ENCODE data around the gene ACADS. TPM values are rescaled to one million over a fixed set of nuclear protein-coding genes. Genes with fewer than 3 reads are reported as not detected.

The ACADS gene
- total RNA-seq, 1 experiment from 2014 or later = 16.0 TPM

DNA sequence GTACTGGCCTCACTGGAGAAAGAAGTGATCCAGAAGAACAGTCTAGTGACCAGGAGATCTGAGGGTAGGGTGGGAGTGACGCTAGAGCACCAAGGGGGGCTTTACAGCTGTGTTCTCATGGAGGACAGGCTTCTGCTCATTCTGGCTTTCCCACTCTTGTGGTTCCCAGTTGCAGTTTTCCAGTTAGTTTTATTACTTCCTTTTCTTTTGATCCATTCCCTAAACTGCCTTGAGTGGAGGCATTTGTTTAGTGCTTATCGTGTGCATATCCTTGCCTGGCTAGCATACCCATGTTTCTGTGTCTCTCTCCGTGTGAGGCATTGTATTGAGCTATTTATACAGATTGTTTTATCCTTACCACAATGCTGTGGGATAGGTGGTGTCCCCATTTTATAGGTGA lies 34.6 kb upstream of the ACADS start:
- Histone ChIP-seq H3K36me3 (replicated peaks; ENCODE audit: control insufficient read depth, insufficient read depth, low read length) (peaks cover 11% of the 10 kb centered on the region), H3K27me3 (ENCODE audit: control insufficient read depth, insufficient read depth, low read length) (no peaks in the 10 kb centered on the region), H3K4me3 (ENCODE audit: insufficient read depth, low read depth, low read length) (no peak overlapping the region)
- no peak for DNase-seq

DNA sequence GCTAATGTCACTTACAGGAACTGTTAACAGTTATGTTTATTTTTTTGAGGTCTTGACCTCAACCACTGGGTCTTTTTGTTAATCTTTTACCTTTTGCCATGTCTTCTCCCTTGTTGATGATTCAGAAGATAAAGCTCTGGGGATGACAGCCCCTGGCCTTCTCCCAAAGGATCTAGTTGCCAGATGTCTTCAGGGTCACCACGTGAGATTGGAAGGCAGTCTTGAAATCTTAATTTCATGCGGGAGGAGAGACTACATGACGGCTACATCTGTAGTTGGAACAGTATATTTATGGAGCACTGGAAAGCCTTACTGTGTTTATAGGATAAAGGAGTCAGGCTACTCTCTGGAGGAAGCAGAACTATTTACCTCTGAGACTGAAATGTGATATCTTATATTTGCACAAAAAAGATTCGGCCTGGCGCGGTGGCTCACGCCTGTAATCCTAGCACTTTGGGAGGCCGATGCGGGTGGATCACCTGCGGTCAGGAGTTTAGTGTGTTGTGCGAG lies 33.0 kb upstream of the ACADS start:
- H3K36me3 ChIP-seq (replicated peaks; ENCODE audit: control insufficient read depth, insufficient read depth, low read length) = peaks cover 22% of the 10 kb centered on the region
- H3K27me3 ChIP-seq (ENCODE audit: control insufficient read depth, insufficient read depth, low read length) = no peaks in the 10 kb centered on the region
- no peak overlapping the region for H3K4me3 ChIP-seq (ENCODE audit: insufficient read depth, low read depth, low read length)
- DNase-seq = no peak

DNA sequence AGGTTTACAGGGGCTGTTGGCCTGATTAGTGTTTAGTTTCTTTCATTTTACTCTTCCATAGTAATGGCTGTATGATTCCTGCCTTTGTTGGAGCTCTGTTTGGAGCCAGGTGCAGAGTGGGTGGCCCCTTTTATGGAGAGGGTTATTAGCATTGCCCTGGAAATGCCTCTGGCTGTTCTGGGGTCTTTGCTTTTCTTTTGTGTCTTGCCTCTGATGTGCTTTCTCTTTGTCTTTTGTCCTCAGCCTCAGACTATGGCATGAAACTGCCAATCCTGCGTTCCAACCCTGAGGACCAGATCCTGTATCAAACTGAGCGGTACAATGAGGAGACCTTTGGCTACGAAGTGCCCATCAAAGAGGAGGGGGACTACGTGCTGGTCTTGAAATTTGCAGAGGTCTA lies 31.8 kb upstream of the ACADS start:
- H3K4me3 ChIP-seq (ENCODE audit: insufficient read depth, low read depth, low read length) = no peak overlapping the region

DNA sequence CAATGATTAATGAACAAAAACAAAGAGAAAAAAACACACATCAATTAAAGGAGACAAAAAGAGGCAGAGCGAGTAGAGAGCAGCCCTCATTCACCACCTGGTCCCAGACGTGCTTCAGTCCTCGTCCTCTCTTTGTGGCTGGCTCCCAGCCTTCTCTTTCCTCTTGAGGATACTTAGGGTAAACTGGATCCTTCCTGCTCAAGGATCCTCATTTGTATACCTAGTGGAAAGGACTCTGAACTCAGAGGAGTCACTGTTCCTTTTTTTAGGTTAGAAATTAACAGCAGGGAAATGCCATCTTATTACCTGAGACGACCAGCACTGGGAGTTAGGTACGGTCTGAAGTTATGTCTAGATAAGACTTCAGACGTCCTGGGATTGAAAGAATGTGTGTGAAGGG lies 29.0 kb upstream of the ACADS start:
- H3K4me3 ChIP-seq (ENCODE audit: insufficient read depth, low read depth, low read length) = no peak overlapping the region
- H3K27me3 ChIP-seq (ENCODE audit: control insufficient read depth, insufficient read depth, low read length) = no peaks in the 10 kb centered on the region
- DNase-seq = no peak
- H3K36me3 ChIP-seq (replicated peaks; ENCODE audit: control insufficient read depth, insufficient read depth, low read length) = peaks cover 49% of the 10 kb centered on the region

More for the DNA sequence above, 31.8 kb upstream of the ACADS start:
- Histone ChIP-seq H3K36me3 (replicated peaks; ENCODE audit: control insufficient read depth, insufficient read depth, low read length) (peaks cover 26% of the 10 kb centered on the region), H3K27me3 (ENCODE audit: control insufficient read depth, insufficient read depth, low read length) (no peaks in the 10 kb centered on the region)
- DNase-seq = no peak

DNA sequence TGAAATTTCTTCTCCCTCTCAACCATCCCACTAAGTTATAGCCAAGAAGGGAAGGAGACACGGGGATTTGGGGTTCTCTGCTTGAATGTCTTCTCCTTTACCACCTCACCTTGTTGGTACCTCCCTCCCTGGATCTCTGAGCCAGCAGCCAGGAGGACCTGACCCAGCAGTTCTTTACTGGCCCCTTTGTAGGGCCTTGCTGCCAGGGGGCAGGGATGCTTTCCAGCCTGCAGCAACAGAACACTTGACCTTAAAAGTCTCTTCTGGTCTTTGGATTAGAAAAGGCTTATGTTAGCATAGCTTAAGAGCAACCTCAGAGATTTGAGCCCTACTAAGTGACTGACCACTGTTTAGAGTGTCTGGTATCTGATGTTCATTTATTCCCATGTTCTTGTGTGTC lies 28.3 kb upstream of the ACADS start:
- Histone ChIP-seq H3K27me3 (ENCODE audit: control insufficient read depth, insufficient read depth, low read length) (no peaks in the 10 kb centered on the region), H3K36me3 (replicated peaks; ENCODE audit: control insufficient read depth, insufficient read depth, low read length) (peaks cover 52% of the 10 kb centered on the region), H3K4me3 (ENCODE audit: insufficient read depth, low read depth, low read length) (no peak overlapping the region)
- no peak for DNase-seq

DNA sequence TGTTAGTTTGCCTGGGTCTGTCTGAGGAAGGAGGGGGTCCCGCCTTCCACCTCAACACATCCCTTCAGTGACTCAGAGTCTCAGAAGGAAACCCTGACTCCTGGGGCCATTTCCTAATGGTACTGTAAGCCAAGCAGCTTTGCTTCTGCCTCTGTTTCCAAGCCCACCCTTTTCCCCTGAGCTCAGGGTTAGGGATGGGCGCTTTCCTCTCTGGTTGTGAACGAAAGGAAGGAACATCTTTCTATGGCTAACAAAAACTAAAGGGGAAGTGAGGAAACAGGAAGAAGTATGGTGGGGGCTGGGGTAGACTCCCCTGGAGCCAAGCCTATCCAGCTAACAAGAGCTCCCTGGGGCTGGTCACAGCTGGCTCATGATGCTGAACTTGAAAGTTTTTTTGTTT lies 27.0 kb upstream of the ACADS start:
- DNase-seq = no peak
- Histone ChIP-seq H3K36me3 (replicated peaks; ENCODE audit: control insufficient read depth, insufficient read depth, low read length) (peaks cover 52% of the 10 kb centered on the region), H3K4me3 (ENCODE audit: insufficient read depth, low read depth, low read length) (no peak overlapping the region), H3K27me3 (ENCODE audit: control insufficient read depth, insufficient read depth, low read length) (no peaks in the 10 kb centered on the region)

DNA sequence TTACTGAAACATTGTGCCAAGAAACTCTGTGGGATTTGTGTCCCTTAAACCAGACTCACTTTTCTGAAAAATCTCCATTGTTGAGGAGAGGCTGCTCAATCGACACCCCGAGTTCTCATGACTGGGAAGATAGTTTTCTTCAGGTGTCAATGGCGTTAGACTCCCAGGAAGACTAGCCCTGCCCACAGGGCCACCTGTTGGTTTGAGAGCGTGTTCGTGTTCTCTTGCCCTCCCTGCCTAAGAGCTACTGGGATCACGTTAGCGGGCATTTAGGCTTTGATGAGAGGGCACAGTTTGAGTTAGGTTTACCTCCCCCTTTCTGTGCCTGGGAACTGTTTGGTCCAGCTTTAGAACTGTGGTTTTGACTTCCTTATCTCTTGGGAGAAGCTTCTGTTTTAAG lies 26.1 kb upstream of the ACADS start:
- H3K27me3 ChIP-seq (ENCODE audit: control insufficient read depth, insufficient read depth, low read length) = no peaks in the 10 kb centered on the region
- DNase-seq = no peak
- peaks cover 47% of the 10 kb centered on the region for H3K36me3 ChIP-seq (replicated peaks; ENCODE audit: control insufficient read depth, insufficient read depth, low read length)
- no peak overlapping the region for H3K4me3 ChIP-seq (ENCODE audit: insufficient read depth, low read depth, low read length)

DNA sequence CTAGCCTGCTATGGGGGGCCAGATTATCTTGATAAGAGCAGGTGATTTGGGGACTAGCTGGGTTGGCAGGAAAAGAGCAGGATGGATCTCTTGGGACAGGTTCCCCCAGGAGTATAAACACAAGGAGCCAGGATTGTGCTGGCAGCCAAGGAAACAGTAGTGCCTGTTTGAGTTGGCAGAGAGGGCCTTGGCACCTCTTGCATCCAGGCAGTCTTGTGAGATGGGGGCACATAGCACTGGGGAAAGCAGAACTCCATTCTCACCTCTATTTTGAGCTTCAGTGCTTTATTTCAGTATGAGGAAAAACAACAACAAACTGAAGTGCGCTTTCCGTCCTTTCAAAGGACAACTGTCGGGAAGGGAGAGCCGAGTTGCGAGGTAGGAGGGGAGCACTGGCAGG lies 24.7 kb upstream of the ACADS start:
- no peak for DNase-seq
- Histone ChIP-seq H3K36me3 (replicated peaks; ENCODE audit: control insufficient read depth, insufficient read depth, low read length) (peaks cover 41% of the 10 kb centered on the region), H3K27me3 (ENCODE audit: control insufficient read depth, insufficient read depth, low read length) (no peaks in the 10 kb centered on the region), H3K4me3 (ENCODE audit: insufficient read depth, low read depth, low read length) (no peak overlapping the region)

DNA sequence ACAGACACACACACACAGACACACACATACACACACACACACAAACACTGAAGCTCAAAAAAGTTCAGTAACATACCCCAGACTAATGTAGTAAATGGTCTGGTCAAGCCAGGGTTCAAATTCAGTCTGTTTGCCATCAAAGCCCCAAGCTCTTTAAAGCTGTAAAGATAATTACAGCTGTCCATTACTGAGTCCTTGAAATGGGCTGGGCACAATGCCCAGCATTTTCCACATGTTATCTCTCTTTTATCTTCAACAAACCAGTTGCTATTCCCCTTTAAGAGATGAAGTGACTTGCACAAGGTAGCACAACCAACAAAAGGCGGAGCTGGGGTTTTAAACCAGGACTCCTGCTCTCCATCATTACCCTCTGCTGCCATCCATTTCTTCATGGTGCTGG lies 23.0 kb upstream of the ACADS start:
- H3K36me3 ChIP-seq (replicated peaks; ENCODE audit: control insufficient read depth, insufficient read depth, low read length) = peaks cover 31% of the 10 kb centered on the region
- H3K4me3 ChIP-seq (ENCODE audit: insufficient read depth, low read depth, low read length) = no peak overlapping the region
- no peak for DNase-seq
- H3K27me3 ChIP-seq (ENCODE audit: control insufficient read depth, insufficient read depth, low read length) = no peaks in the 10 kb centered on the region

DNA sequence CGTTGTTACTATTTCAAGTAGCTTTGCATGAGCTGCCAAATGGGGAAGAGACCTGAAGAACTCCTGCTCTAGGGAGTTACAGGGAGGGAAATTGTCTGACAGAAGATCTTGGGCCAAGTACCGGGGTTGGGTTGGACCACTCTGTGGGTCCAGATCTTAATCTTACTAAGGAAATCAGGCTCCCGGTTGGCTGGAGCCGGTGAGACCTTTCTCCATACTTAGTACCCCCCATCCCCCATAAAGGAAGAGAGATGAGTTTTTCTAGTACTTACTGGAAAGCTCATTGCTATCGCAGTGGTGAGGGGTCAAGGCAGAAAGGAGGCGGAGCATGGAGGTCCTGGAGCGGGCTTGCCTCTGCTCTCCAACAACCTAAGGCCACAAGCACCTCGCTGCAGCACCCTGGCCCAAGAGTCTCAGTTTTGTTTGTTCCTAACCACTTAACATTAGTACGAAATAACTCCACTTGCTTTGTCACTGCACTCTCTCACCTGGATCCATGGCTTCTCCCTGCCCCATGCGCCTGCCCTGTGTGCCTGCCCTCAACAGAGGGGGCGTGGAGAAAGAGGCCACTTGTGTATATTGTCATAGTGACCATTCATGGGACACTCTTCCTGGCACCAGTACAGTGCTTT lies 22.2 kb upstream of the ACADS start:
- Histone ChIP-seq H3K4me3 (ENCODE audit: insufficient read depth, low read depth, low read length) (no peak overlapping the region), H3K27me3 (ENCODE audit: control insufficient read depth, insufficient read depth, low read length) (no peaks in the 10 kb centered on the region), H3K36me3 (replicated peaks; ENCODE audit: control insufficient read depth, insufficient read depth, low read length) (peaks cover 28% of the 10 kb centered on the region)
- no peak for DNase-seq

DNA sequence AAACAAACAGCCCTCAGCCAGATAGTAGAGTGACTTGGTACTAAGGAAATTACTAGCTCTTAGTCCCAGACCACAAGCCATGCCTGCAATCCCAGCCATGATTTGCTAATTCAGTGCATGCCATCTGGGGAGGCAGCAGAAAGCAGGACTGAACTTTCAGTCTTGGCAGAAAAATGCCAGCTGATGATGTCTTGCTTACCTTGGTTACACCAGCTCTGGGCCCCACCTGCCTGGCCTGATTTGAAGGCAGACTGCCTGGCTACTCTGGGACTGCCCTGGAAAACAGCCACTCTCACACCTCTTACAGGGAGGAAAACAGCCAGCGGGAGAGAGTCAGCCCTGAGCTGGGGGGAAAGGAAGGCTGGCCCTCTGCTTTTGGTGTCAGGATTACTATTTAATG lies 20.0 kb upstream of the ACADS start:
- DNase-seq = no peak
- H3K27me3 ChIP-seq (ENCODE audit: control insufficient read depth, insufficient read depth, low read length) = no peaks in the 10 kb centered on the region
- H3K4me3 ChIP-seq (ENCODE audit: insufficient read depth, low read depth, low read length) = no peak overlapping the region
- peaks cover 13% of the 10 kb centered on the region for H3K36me3 ChIP-seq (replicated peaks; ENCODE audit: control insufficient read depth, insufficient read depth, low read length)

DNA sequence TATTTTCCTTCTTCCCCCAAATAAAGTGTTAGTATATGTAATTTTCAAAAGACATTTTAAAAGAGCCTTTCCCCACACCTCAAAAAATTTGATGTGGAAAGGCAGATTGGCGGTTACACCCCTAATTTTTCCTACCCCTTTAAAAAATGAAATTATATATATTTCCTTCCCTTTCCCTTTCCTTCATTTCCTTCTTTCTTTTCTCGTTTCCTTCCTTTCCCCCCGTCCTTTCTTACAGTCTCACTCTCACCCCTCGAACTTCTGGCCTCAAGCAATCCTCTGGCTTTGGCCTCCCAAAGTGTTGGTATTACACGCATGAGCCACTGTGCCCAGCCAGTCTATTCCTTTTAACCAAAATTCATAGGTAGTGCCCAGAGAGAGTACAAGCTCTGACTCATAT lies 19.6 kb upstream of the ACADS start:
- H3K27me3 ChIP-seq (ENCODE audit: control insufficient read depth, insufficient read depth, low read length) = no peaks in the 10 kb centered on the region
- no peak for DNase-seq

DNA sequence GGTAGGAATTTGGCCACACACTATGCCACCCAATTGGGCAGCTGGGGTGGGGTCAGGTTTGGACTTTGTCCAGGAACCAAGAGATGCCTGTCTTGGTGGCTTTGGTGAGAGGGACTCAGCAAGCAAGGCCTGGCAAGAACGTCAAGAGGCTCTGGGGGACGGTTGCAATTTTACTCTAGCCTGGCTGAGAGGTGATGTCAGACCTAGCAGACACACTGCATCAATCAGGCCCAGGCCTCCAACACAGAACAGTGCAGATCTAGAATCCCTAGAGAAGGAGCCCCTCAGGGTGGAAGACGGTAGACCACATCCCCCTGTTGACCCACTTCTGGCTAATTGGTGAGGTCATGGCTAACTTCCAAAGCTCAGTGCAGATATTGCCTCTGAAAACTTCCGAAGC lies 17.0 kb upstream of the ACADS start:
- DNase-seq = no peak
- no peaks in the 10 kb centered on the region for H3K27me3 ChIP-seq (ENCODE audit: control insufficient read depth, insufficient read depth, low read length)
- no peaks in the 10 kb centered on the region; the same call in 1 of the 2 replicates for H3K36me3 ChIP-seq (replicated peaks; ENCODE audit: control insufficient read depth, insufficient read depth, low read length)
- no peak overlapping the region for H3K4me3 ChIP-seq (ENCODE audit: insufficient read depth, low read depth, low read length)

More for the DNA sequence above, 19.6 kb upstream of the ACADS start:
- Histone ChIP-seq H3K4me3 (ENCODE audit: insufficient read depth, low read depth, low read length) (no peak overlapping the region), H3K36me3 (replicated peaks; ENCODE audit: control insufficient read depth, insufficient read depth, low read length) (peaks cover 9% of the 10 kb centered on the region)

DNA sequence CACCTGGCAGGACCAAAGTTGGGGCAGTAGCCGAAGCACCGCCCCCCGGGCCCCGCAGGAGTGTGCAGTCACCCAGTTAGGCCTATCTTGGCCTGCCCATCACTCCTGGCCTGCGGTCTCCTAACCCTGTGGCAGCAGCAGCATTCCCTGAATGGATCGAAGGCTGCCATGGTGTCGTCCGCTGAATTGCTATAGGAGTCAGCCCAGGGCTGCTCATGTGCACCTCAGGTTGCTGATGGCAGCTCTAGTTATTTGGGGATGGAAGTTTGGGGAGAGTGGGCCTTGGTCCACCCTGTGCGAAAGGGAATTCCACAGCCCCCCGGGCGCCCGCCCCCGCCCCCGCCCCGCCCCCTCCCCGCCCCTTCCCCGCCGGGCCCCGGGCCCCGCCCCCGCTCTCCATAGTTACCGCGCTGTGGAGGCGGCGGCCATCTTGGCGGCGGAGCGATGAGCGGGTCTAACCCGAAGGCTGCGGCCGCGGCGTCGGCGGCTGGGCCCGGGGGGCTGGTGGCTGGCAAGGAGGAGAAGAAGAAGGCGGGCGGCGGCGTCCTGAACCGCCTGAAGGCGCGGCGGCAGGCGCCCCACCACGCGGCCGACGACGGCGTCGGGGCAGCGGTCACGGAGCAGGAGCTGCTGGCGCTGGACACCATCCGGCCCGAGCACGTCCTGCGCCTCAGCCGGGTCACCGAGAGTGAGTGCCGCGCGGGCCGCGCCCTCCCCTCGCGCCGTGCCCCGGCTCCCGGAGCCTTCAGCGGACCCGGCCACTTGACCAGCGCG lies 15.4 kb upstream of the ACADS start, which contains the start of gene UNC119B:
UNC119B (plus strand) TSS at position 428 of the 774 bp plus-strand sequence; CDS start at position 445, 17 bp downstream.
- Histone ChIP-seq H3K27me3 (ENCODE audit: control insufficient read depth, insufficient read depth, low read length) (no peaks in the 10 kb centered on the region), H3K36me3 (replicated peaks; ENCODE audit: control insufficient read depth, insufficient read depth, low read length) (peaks cover 4% of the 10 kb centered on the region), H3K4me3 (ENCODE audit: insufficient read depth, low read depth, low read length) (peak within 1 kb of the TSS; percentile 79)
- DNase-seq = peak; percentile 97

DNA sequence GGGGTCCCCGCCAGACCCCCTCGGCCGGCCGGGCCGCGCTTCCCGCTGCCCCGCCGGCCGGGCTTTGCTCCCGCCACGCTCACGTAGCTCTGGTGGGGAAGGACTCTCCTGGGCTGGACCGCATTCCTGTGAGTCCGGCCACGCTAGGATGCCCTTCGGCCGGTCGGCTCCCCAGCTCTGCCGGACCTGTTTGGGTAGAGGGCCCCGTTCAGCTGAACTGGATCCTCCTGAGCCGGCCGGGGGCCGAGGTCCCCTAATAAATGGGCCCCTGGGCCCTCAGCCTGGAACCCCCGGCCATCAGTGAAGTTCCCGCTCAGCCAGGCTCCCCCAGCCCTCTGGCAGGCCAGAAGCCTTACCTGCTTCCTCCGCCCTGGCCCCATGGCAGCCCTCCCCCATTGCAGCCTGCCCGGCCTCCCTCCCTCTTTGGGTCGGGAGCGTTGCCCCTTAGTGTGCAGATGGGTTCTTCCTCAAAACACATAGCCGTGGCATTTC lies 14.8 kb upstream of the ACADS start:
- Histone ChIP-seq H3K36me3 (replicated peaks; ENCODE audit: control insufficient read depth, insufficient read depth, low read length) (peaks cover 4% of the 10 kb centered on the region), H3K4me3 (ENCODE audit: insufficient read depth, low read depth, low read length) (peak overlapping the region; percentile 79), H3K27me3 (ENCODE audit: control insufficient read depth, insufficient read depth, low read length) (no peaks in the 10 kb centered on the region)
- peak; percentile 79 for DNase-seq
